ENCODE results near the gene NCAPG2. TPM values are rescaled to one million over a fixed set of nuclear protein-coding genes. Genes with fewer than 3 reads are reported as not detected.

NCAPG2 gene, protein sequence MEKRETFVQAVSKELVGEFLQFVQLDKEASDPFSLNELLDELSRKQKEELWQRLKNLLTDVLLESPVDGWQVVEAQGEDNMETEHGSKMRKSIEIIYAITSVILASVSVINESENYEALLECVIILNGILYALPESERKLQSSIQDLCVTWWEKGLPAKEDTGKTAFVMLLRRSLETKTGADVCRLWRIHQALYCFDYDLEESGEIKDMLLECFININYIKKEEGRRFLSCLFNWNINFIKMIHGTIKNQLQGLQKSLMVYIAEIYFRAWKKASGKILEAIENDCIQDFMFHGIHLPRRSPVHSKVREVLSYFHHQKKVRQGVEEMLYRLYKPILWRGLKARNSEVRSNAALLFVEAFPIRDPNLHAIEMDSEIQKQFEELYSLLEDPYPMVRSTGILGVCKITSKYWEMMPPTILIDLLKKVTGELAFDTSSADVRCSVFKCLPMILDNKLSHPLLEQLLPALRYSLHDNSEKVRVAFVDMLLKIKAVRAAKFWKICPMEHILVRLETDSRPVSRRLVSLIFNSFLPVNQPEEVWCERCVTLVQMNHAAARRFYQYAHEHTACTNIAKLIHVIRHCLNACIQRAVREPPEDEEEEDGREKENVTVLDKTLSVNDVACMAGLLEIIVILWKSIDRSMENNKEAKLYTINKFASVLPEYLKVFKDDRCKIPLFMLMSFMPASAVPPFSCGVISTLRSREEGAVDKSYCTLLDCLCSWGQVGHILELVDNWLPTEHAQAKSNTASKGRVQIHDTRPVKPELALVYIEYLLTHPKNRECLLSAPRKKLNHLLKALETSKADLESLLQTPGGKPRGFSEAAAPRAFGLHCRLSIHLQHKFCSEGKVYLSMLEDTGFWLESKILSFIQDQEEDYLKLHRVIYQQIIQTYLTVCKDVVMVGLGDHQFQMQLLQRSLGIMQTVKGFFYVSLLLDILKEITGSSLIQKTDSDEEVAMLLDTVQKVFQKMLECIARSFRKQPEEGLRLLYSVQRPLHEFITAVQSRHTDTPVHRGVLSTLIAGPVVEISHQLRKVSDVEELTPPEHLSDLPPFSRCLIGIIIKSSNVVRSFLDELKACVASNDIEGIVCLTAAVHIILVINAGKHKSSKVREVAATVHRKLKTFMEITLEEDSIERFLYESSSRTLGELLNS
- 18.7 and 31.7 TPM in 2 replicates for total RNA-seq

DNA sequence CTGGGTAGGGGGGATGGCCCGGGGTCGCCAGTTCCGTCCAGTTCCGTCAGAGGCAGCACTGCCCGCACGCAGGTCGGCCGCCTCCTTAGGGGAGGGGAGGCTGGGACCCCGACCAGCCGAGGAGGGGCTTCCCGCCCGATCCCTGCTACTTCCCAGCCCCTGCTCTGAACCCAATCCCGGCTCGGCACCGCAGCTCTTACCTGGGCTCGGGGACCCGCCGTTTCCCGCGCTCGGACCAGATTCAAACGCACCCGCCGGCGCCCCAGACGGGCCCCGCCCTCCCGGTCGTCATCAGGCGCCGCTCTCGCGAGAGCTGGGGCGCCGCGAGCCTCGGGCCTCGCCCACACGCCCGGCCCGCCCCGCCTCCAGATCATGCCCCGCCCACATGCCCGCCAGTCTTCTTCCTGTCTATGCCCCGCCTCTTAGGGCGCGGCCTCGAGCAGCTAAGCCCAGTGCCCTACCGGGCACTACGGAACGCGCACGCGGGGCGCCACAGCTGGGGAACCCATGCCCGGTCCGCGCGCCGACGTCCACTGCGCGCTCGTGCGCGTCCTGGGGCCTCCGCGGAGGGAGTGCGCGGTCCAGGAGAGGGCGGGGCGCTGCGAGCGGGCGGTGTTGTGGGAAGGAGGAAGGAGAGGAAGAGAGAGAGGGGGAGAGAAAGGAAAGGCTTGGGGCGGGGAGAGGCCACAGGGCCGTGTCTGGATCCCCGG, at the start of gene NCAPG2:
Gene NCAPG2 (minus strand): TSS at position 281 of the 710 bp plus-strand sequence. CDS start 2,905 bp downstream, outside the sequence.

DNA sequence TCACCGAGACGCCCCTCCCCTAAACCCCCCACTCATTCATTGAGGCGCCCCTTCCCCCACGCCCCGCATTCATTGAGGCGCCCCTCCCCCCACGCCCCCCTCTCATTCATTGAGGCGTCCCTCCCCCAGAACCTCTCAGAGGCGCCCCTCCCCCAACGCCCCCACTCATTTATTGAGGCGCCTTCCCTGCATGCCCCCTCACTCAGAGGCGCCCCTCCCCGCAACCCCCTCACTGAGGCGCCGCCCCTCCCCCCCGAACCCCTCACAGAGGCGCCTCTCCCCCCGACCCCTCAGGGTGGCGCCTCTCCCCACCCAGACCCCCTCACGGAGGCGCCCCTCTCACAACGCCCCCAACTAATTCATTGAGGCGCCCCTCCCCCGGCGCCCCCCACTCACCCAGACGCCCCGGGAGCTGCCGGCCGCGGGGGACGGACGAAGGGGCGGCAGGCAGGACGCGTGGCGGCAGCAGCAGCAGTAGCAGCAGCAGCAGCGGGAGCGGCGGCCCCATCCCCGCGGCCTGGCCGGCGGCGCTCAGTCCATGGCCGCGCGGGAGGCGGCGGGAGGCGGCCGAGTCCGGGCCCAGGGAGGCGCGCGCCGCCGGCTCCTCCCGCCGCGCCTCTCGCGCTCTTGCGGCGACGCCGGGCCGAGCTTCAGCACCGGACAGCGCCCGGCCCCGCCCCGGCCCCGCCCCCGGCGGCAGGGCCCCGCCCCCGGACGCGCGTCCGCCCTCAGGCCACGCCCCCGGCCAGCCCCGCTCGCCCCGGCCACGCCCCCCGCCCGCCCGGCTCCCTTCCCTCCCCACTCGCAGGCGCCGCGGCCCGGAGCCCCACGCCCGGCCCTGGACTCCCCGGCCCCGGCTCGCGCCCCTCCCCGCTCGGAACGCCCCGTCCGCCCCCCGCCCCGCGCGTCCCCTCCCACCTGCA, 117.2 kb downstream of the NCAPG2 start, which contains the start of gene PTPRN2:
Gene PTPRN2 (minus strand): TSS at position 662 of the 923 bp plus-strand sequence.

Small RNA genes within 50 kb of the gene (small RNA-seq; reads per million reads assigned to genes)
- gene MIR5707: not detected
- not detected for gene THAP5P1

Other genes with a start within 250 kb of the NCAPG2 start
- gene PTPRN2, start 117.0 kb downstream of the NCAPG2 start, total RNA-seq: 0.20 and 0.37 TPM in 2 replicates
- gene ESYT2, start 124.7 kb upstream of the NCAPG2 start, total RNA-seq: 80.8 and 100 TPM in 2 replicates
- 3.7 and 5.1 TPM in 2 replicates for gene DYNC2I1, start 151.8 kb upstream of the NCAPG2 start, total RNA-seq